ENCODE measurements around the gene GRM1. TPM values are rescaled to one million over a fixed set of nuclear protein-coding genes. Genes with fewer than 3 reads are reported as not detected.

GRM1 gene
- total RNA-seq, 1 donor from 2014 or later = under 0.01 TPM

GRCh38 chr6:146177785-146178184 lies 148.9 kb downstream of the GRM1 start:
- no peak overlapping the region for H3K4me3 ChIP-seq (ENCODE audit: low read depth, low read length)
- TF ChIP-seq CTCF (IDR thresholded peaks at IDR 0.05; ENCODE audit: insufficient read depth, low read length, poor library complexity, severe bottlenecking) = no peak
- H3K27me3 ChIP-seq (ENCODE audit: control insufficient read depth, insufficient read depth, low read length) = no peaks in the 10 kb centered on the region
- H3K36me3 ChIP-seq (ENCODE audit: control insufficient read depth, insufficient read depth, low read length) = no peaks in the 10 kb centered on the region
- no peak for DNase-seq (ENCODE audit: low read depth)

GRCh38 chr6:146183831-146184230 lies 155.0 kb downstream of the GRM1 start:
- no peaks in the 10 kb centered on the region for H3K36me3 ChIP-seq (ENCODE audit: control insufficient read depth, insufficient read depth, low read length)
- no peak overlapping the region for H3K4me3 ChIP-seq (ENCODE audit: low read depth, low read length)
- TF ChIP-seq CTCF (IDR thresholded peaks at IDR 0.05; ENCODE audit: insufficient read depth, low read length, poor library complexity, severe bottlenecking) = no peak
- H3K27me3 ChIP-seq (ENCODE audit: control insufficient read depth, insufficient read depth, low read length) = no peaks in the 10 kb centered on the region
- DNase-seq (ENCODE audit: low read depth) = no peak

- Histone ChIP-seq H3K4me3 (ENCODE audit: low read depth, low read length) (no peak overlapping the region), H3K27me3 (ENCODE audit: control insufficient read depth, insufficient read depth, low read length) (no peaks in the 10 kb centered on the region), H3K36me3 (ENCODE audit: control insufficient read depth, insufficient read depth, low read length) (no peaks in the 10 kb centered on the region)
- no peak for DNase-seq (ENCODE audit: low read depth)
- TF ChIP-seq CTCF (IDR thresholded peaks at IDR 0.05; ENCODE audit: insufficient read depth, low read length, poor library complexity, severe bottlenecking) = no peak
Measured at GRCh38 chr6:146184701-146185100, 155.8 kb downstream of the GRM1 start.

GRCh38 chr6:146189131-146189530 lies 160.3 kb downstream of the GRM1 start:
- no peak for TF ChIP-seq CTCF (IDR thresholded peaks at IDR 0.05; ENCODE audit: insufficient read depth, low read length, poor library complexity, severe bottlenecking)
- H3K4me3 ChIP-seq (ENCODE audit: low read depth, low read length) = no peak overlapping the region
- no peaks in the 10 kb centered on the region for H3K27me3 ChIP-seq (ENCODE audit: control insufficient read depth, insufficient read depth, low read length)
- no peak for DNase-seq (ENCODE audit: low read depth)
- no peaks in the 10 kb centered on the region for H3K36me3 ChIP-seq (ENCODE audit: control insufficient read depth, insufficient read depth, low read length)

- TF ChIP-seq CTCF (IDR thresholded peaks at IDR 0.05; ENCODE audit: insufficient read depth, low read length, poor library complexity, severe bottlenecking) = no peak
- Histone ChIP-seq H3K36me3 (ENCODE audit: control insufficient read depth, insufficient read depth, low read length) (no peaks in the 10 kb centered on the region), H3K27me3 (ENCODE audit: control insufficient read depth, insufficient read depth, low read length) (no peaks in the 10 kb centered on the region), H3K4me3 (ENCODE audit: low read depth, low read length) (no peak overlapping the region)
- DNase-seq (ENCODE audit: low read depth) = no peak
Measured at GRCh38 chr6:146190581-146190980, 161.7 kb downstream of the GRM1 start.

GRCh38 chr6:146191166-146191565 lies 162.3 kb downstream of the GRM1 start:
- Histone ChIP-seq H3K4me3 (ENCODE audit: low read depth, low read length) (no peak overlapping the region), H3K27me3 (ENCODE audit: control insufficient read depth, insufficient read depth, low read length) (no peaks in the 10 kb centered on the region), H3K36me3 (ENCODE audit: control insufficient read depth, insufficient read depth, low read length) (no peaks in the 10 kb centered on the region)
- TF ChIP-seq CTCF (IDR thresholded peaks at IDR 0.05; ENCODE audit: insufficient read depth, low read length, poor library complexity, severe bottlenecking) = no peak
- DNase-seq (ENCODE audit: low read depth) = no peak

Data from kidney epithelial cell (primary cell).